Ovary (tissue), 9 donors: ENCODE data around the gene MBOAT2. TPM values are rescaled to one million over a fixed set of nuclear protein-coding genes. Genes with fewer than 3 reads are reported as not detected.

ENCODE experiments used
- DNase-seq, 5 donors: peaks; one replicate each; pipeline ENCODE4 v3.0.0-alpha.2; 2019 to 2020
- H3K27ac ChIP-seq, 2 donors: fragments of 200-600 bp; one replicate each; pipeline versions ENCODE4 v1.5.1 to v1.8.0; 2019 to 2022
- H3K27me3 ChIP-seq: fragments of 200-600 bp; one replicate; pipeline ENCODE4 v1.8.0; 2022
- H3K36me3 ChIP-seq: fragments of 200-600 bp; sonication (generic); one replicate; pipeline ENCODE4 v1.5.1; 2019
- H3K4me1 ChIP-seq: one replicate; pipeline ENCODE4 v1.8.1; 2013; ENCODE audit warnings: mild to moderate bottlenecking, moderate library complexity; ENCODE audit not compliant: insufficient read depth
- H3K4me3 ChIP-seq: fragments of 200-600 bp; sonication (generic); one replicate; pipeline ENCODE4 v1.5.1; 2017
- H3K9me3 ChIP-seq, 2 donors: fragments of 200-600 bp in 1 of 2; sonication (generic) in 1 of 2; one replicate each; pipeline versions ENCODE4 v1.5.1 to v1.8.1; 2013 to 2019; ENCODE audit warnings: mild to moderate bottlenecking in 1 of 2, moderate library complexity in 1 of 2
- EP300 ChIP-seq: sonication (generic); formaldehyde crosslinking; IDR thresholded peaks from one replicate; pipeline ENCODE4 v1.6.1; 2017; ENCODE audit warnings: antibody characterized with exemption
- POLR2A ChIP-seq: fragments of 450-650 bp; IDR thresholded peaks from one replicate; pipeline ENCODE4 v1.6.1; 2017; ENCODE audit warnings: antibody characterized with exemption, mild to moderate bottlenecking, moderate library complexity
- WGBS, 3 donors: extraction: QIAGEN DNeasy Blood & Tissue Kit in 1 of 3; methylation state at CpG; one replicate each; pipeline versions ENCODE4 v1.1.5 to v1.1.7; 2013 to 2017; 5-methylcytosine and 5-hydroxymethylcytosine counted together
- intact Hi-C, 4 donors: fragments of 100-400 bp; cut with DNase I; formaldehyde crosslinking; loops; one replicate each; pipeline versions ENCODE4 v1.11.0 to v1.15.1; 2022 to 2023
- polyA plus RNA-seq, 2 donors: library from polyadenylated mRNA; stranded (reverse); fragments of 200-250 nt in 1 of 2; fragments of 350-450 nt in 1 of 2; fragmentation: Illumina TruSeq in 1 of 2; extraction: RNeasy Lipid Tissue Mini Kit (QIAGEN cat#74804) in 1 of 2; gene quantifications; one replicate each; pipeline ENCODE4 v1.2.3, GENCODE V29; 2013 to 2014
- total RNA-seq, 7 donors: library from RNA; depleted of rRNA in 2 of 7; stranded (reverse); fragments of >200 nt in 2 of 7; fragmentation: NEBNext Ultra II Directional in 3 of 7; extraction: Animal tissue kit (Norgen Biotek cat#: 25700) in 3 of 7; gene quantifications; one replicate each; pipeline versions ENCODE4 v1.1.0 to v1.2.4, GENCODE V29; 2016 to 2023
- TF ChIP-seq, protein P1 (sequence below), 3 donors: fragments of 450-650 bp in 2 of 3; fragments of 200-600 bp in 1 of 3; IDR thresholded peaks; one replicate each; pipeline versions ENCODE4 v1.5.1 to v1.8.0; 2016 to 2022; ENCODE audit warnings: antibody characterized with exemption in 3 of 3, mild to moderate bottlenecking in 1 of 3
- donor health status: DM: no; HTN: no; CAD: no; lungs with moderate emphysema.
- donor health status: DM: no; HTN: no; CAD: no.
- donor health status: Bipolar disorder and iron deficiency.
- donor health status: DM: yes; HTN: yes; CAD: no.
- donor health status: DM: no; HTN: no; CAD: no.
- donor health status: DM: yes; HTN: yes; CAD: no.

The MBOAT2 gene
- total and polyA plus RNA-seq, 9 donors, result 8.4 to 51.0 (median 24.5) TPM

DNA sequence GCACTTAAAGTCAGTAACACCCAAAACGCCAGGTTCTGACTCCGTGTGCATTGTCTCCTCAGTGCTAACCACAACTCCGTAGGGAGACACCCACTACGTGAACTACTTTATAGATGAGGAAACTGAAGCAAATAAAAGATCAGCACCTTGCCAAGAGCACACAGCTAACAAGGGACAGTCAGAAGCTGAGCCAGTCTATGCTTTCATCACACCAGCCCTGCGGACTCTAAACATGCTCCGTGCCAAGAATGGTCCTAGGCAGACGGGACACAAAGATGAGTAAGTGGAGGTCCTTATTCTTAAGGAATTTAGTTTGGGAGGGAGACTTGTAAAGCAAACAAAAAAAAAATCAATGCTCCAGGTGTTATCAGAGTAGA is 9.6 kb downstream of the MBOAT2 start:
- no peak for DNase-seq
- Histone ChIP-seq H3K9me3 (no peaks in the 10 kb centered on the region), H3K36me3 (no peaks in the 10 kb centered on the region), H3K27ac (no peak overlapping the region), H3K4me1 (no peaks in the 10 kb centered on the region), H3K27me3 (peaks cover 3% of the 10 kb centered on the region), H3K4me3 (no peak overlapping the region)
- WGBS, 3 donors, result 93 to 95% (median 93%) methylated on average over 7 of the region's 7 CpGs
- no peak for TF ChIP-seq POLR2A
- TF ChIP-seq, protein P1, sequence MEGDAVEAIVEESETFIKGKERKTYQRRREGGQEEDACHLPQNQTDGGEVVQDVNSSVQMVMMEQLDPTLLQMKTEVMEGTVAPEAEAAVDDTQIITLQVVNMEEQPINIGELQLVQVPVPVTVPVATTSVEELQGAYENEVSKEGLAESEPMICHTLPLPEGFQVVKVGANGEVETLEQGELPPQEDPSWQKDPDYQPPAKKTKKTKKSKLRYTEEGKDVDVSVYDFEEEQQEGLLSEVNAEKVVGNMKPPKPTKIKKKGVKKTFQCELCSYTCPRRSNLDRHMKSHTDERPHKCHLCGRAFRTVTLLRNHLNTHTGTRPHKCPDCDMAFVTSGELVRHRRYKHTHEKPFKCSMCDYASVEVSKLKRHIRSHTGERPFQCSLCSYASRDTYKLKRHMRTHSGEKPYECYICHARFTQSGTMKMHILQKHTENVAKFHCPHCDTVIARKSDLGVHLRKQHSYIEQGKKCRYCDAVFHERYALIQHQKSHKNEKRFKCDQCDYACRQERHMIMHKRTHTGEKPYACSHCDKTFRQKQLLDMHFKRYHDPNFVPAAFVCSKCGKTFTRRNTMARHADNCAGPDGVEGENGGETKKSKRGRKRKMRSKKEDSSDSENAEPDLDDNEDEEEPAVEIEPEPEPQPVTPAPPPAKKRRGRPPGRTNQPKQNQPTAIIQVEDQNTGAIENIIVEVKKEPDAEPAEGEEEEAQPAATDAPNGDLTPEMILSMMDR (IDR thresholded peaks at IDR 0.05), result no peak
- TF ChIP-seq EP300, result no peak
- intact Hi-C loops, result no loop called here

DNA sequence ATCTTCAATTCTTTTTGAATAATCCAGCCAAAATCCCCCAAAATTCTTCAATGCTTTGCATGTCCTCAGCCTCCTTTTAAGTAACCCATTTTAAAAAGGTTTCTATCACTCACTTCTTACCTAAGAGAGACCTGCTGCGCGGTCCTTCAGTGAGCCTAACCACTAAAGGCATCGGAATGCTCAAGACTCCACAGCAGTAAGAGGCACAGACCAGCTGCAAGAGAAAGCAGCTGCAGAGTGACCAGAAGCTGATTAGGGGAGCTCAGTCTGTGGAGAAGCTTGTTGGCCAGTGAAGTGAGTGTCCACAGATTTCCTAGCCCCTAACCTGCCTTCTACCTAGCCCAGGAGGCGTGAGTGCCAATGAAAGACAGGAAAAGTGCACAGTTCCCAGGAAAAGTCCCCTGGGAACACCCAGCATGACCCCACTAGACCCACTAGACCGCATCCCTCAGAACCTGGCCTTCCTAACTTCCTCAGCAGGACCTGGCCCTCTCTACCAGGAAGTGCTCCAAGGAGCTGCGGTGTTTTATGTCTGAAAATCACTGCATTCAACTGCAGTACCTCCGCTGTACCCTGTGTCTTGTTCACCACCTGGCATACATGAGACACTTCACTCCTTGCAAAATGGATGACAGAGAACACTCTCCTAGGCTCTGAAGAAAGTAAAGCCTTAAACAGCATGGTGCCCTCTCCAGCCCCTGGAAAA is 10.1 kb downstream of the MBOAT2 start:
- Histone ChIP-seq H3K27ac (no peak overlapping the region), H3K4me3 (no peak overlapping the region), H3K9me3 (no peaks in the 10 kb centered on the region), H3K4me1 (no peaks in the 10 kb centered on the region), H3K36me3 (no peaks in the 10 kb centered on the region), H3K27me3 (peaks cover 3% of the 10 kb centered on the region)
- no peak for DNase-seq
- no peak for TF ChIP-seq POLR2A
- TF ChIP-seq EP300, result no peak
- TF ChIP-seq, protein P1 (IDR thresholded peaks at IDR 0.05), result no peak
- intact Hi-C loops, result no loop called here
- WGBS, 3 donors, result 91 to 95% (median 95%) methylated on average over 7 of the region's 7 CpGs

DNA sequence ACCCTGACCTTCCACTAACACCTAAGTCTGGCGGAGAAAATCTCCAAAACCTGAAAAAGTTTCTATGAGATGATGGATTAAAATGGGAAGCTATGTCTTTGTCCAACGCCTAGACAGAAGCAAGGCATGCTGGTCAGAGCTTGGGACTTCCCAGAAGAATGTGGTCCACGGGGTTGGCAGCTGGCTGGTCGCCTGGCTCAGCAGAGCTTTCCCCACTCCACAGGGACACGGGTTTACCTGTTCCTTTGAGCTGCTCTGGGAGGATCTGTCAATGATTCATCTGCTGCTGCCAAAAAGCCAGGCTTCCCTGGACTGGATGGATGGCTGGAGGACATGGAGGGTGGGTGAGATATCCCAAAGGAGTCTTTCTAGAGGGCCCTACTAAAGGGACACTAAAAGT is 10.8 kb downstream of the MBOAT2 start:
- no peak overlapping the region for H3K27ac ChIP-seq
- TF ChIP-seq, protein P1 (IDR thresholded peaks at IDR 0.05), result no peak
- TF ChIP-seq POLR2A (no peak), EP300 (no peak)
- no peaks in the 10 kb centered on the region for H3K36me3 ChIP-seq
- DNase-seq, result no peak
- 89 to 92% (median 90%) methylated on average over 5 of the region's 5 CpGs for WGBS, 3 donors
- H3K27me3 ChIP-seq, result peaks cover 3% of the 10 kb centered on the region
- intact Hi-C loops, result no loop called here
- H3K9me3 ChIP-seq, result no peaks in the 10 kb centered on the region
- no peak overlapping the region for H3K4me3 ChIP-seq
- H3K4me1 ChIP-seq, result no peaks in the 10 kb centered on the region

DNA sequence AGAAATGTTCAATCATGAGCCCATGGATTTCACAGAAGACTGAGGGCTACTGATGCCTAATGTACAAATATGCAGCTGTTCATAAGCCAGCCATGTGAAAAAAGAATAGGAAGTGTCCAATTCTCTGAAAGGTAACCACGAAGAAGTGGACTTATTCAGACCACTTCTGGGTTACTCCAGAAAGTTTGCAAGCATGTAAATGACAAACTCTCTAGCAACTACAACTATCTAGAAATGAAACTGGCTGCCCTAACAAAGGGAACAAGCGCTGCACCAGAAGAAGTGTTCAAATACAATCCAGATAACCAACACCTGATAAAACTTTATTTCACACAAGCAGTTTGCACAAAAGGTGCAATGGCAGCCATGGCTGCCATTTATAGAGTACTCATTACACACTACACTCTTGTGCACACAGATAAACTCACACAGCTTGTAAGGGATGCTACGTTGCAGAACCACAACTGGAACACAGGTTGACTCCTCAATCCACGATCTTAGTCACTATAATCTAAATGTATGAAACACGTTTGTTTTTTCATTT is 13.9 kb downstream of the MBOAT2 start:
- no peaks in the 10 kb centered on the region for H3K36me3 ChIP-seq
- no peak overlapping the region for H3K4me3 ChIP-seq
- H3K27me3 ChIP-seq, result peaks cover 3% of the 10 kb centered on the region
- no peak for DNase-seq
- intact Hi-C loops, result no loop called here
- peaks cover 2% of the 10 kb centered on the region for H3K4me1 ChIP-seq
- H3K27ac ChIP-seq, result no peak overlapping the region
- WGBS, 3 donors, result 89 to 93% (median 91%) methylated on average over 5 of the region's 5 CpGs
- no peaks in the 10 kb centered on the region for H3K9me3 ChIP-seq
- TF ChIP-seq, protein P1 (IDR thresholded peaks at IDR 0.05), result no peak
- no peak for TF ChIP-seq POLR2A
- TF ChIP-seq EP300, result no peak
